ENCODE data around the gene APOL4. TPM values are rescaled to one million over a fixed set of nuclear protein-coding genes. Genes with fewer than 3 reads are reported as not detected.
"Not testable (repeated sequence)": the region's sequence is repeated elsewhere in the genome, so short reads cannot be mapped to it uniquely, and the experiment has no call there.

Gene APOL4
- total and polyA plus RNA-seq, 3 donors from 2014 or later = 0.55 to 4.3 (median 4.3) TPM

GRCh38 chr22:36213586-36213985 lies 12.0 kb upstream of the APOL4 start:
- DNase-seq = no peak
- peaks cover 9% of the 10 kb centered on the region for H3K4me1 ChIP-seq
- no peaks in the 10 kb centered on the region for H3K36me3 ChIP-seq (ENCODE audit: low read depth, missing control alignments)
- TF ChIP-seq, protein P1, sequence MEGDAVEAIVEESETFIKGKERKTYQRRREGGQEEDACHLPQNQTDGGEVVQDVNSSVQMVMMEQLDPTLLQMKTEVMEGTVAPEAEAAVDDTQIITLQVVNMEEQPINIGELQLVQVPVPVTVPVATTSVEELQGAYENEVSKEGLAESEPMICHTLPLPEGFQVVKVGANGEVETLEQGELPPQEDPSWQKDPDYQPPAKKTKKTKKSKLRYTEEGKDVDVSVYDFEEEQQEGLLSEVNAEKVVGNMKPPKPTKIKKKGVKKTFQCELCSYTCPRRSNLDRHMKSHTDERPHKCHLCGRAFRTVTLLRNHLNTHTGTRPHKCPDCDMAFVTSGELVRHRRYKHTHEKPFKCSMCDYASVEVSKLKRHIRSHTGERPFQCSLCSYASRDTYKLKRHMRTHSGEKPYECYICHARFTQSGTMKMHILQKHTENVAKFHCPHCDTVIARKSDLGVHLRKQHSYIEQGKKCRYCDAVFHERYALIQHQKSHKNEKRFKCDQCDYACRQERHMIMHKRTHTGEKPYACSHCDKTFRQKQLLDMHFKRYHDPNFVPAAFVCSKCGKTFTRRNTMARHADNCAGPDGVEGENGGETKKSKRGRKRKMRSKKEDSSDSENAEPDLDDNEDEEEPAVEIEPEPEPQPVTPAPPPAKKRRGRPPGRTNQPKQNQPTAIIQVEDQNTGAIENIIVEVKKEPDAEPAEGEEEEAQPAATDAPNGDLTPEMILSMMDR (IDR thresholded peaks at IDR 0.05) = no peak
- TF ChIP-seq POLR2A (IDR thresholded peaks at IDR 0.05) = no peak
- no peak overlapping the region for H3K4me3 ChIP-seq
- H3K27ac ChIP-seq = no peak overlapping the region
- 95% methylated on average over 4 of the region's 4 CpGs for WGBS, 2 donors
- intact Hi-C loops (cut with DNase I; ENCODE audit: low total_unique reads) = no loop called here
- no peaks in the 10 kb centered on the region for H3K9me3 ChIP-seq
- no peaks in the 10 kb centered on the region for H3K27me3 ChIP-seq

DNA sequence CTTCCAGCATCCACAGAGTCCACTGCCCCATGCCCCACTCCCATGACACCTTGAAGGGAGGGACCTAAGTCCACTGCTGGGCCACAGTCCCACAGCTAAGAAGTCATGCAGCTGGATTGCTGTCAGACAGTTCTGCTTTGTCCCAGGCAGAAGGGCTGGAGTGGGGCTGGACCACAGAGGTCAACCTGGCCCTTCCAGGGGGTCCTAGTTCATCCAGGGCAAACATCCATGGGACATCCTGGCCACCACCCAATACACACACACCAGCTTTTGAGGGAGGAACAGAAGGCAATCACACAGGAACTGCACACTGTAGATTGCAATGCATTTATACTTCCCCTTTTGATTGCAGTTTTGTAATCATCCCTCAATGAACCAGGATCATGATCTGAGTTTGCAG lies 11.3 kb upstream of the APOL4 start:
- Histone ChIP-seq H3K36me3 (ENCODE audit: low read depth, missing control alignments) (no peaks in the 10 kb centered on the region), H3K27ac (no peak overlapping the region), H3K9me3 (no peaks in the 10 kb centered on the region), H3K4me1 (peaks cover 9% of the 10 kb centered on the region), H3K4me3 (no peak overlapping the region), H3K27me3 (no peaks in the 10 kb centered on the region)
- intact Hi-C loops (cut with DNase I; ENCODE audit: low total_unique reads) = no loop called here
- no peak for DNase-seq
- no peak for TF ChIP-seq POLR2A (IDR thresholded peaks at IDR 0.05)
- TF ChIP-seq, protein P1 (IDR thresholded peaks at IDR 0.05) = no peak

DNA sequence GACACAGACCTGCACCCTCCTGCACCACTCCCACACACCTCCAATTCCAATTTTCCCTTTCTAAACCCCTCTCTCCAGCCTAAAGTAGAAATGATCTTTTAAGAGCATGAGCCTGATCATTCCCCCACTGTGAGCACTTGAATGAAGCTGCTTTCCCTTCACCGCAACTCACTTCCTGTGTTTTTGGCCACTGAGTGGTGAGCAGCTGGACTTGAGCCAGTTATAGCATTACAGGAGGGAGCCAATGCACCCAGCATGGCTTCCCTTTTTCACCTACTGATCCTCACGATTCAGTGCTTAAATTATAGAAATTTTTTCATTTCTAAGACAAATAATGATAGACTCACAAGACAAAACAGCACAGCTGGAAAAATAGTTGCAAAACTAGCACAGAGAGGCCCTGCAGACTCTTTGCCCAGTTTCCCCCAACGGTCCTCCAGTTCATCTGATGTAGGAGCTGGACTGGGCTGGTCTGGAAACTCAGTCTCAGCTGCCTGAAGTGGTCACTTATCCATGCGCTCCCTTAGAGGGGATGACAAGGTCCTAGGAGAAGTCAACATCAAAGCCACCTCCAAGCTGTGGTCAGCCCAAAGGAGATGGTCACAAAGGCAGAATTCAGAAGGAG lies 9.7 kb upstream of the APOL4 start:
- no peaks in the 10 kb centered on the region for H3K27me3 ChIP-seq
- no peaks in the 10 kb centered on the region for H3K9me3 ChIP-seq
- no peaks in the 10 kb centered on the region for H3K36me3 ChIP-seq (ENCODE audit: low read depth, missing control alignments)
- H3K4me3 ChIP-seq = no peak overlapping the region
- H3K4me1 ChIP-seq = peaks cover 19% of the 10 kb centered on the region
- no peak for TF ChIP-seq POLR2A (IDR thresholded peaks at IDR 0.05)
- TF ChIP-seq, protein P1 (IDR thresholded peaks at IDR 0.05) = no peak
- peak; percentile 25 for DNase-seq
- no peak overlapping the region for H3K27ac ChIP-seq
- intact Hi-C loops (cut with DNase I; ENCODE audit: low total_unique reads) = no loop called here
- 73 to 78% methylated on average over 4 of the region's 4 CpGs for WGBS, 2 donors

- 70 to 75% methylated on average over 3 of the region's 3 CpGs for WGBS, 2 donors
- Histone ChIP-seq H3K4me1 (peaks cover 20% of the 10 kb centered on the region), H3K4me3 (no peak overlapping the region), H3K27me3 (no peaks in the 10 kb centered on the region), H3K27ac (no peak overlapping the region), H3K9me3 (no peaks in the 10 kb centered on the region), H3K36me3 (ENCODE audit: low read depth, missing control alignments) (no peaks in the 10 kb centered on the region)
- intact Hi-C loops (cut with DNase I; ENCODE audit: low total_unique reads) = no loop called here
- no peak for DNase-seq
- TF ChIP-seq, protein P1 (IDR thresholded peaks at IDR 0.05) = no peak
- no peak for TF ChIP-seq POLR2A (IDR thresholded peaks at IDR 0.05)
Measured at GRCh38 chr22:36210224-36210623, 8.6 kb upstream of the APOL4 start.

DNA sequence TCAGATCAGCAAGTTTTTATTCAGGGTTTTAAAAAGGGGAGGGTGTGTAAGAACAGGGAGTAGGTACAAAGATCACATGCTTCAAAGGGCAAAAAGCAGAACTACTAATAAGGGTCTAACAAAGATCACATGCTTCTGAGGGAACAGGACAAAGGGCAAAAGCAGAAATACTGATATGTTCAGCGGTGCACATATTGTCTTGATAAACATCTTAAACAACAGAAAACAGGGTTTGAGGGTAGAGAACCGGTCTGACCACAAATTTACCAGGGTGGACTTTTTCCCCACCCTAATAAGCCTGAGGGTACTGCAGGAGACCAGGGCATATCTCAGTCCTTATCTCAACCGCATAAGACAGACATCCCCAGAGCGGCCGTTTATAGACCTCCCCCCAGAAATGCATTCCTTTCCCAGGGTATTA lies 7.9 kb upstream of the APOL4 start:
- H3K9me3 ChIP-seq; H3K4me3 ChIP-seq; H3K36me3 ChIP-seq (ENCODE audit: low read depth, missing control alignments); H3K27ac ChIP-seq; DNase-seq; H3K27me3 ChIP-seq; intact Hi-C loops (cut with DNase I; ENCODE audit: low total_unique reads): not testable (repeated sequence)
- 74 to 90% methylated on average over 5 of the region's 5 CpGs for WGBS, 2 donors
- peaks cover 20% of the 10 kb centered on the region for H3K4me1 ChIP-seq

Measured in testis (tissue), 3 donors.